GM23338 (cell line): Measurements from ENCODE around the gene WDR93. TPM values are rescaled to one million over a fixed set of nuclear protein-coding genes. Genes with fewer than 3 reads are reported as not detected.

Experiments used
- ATAC-seq: fragments of 200-7000 bp; cut with Tn5 transposase; 3 replicates; pipeline ENCODE4 v1.9.1; 2020
- DNase-seq: peaks from one replicate; pipeline ENCODE4 v3.0.0-alpha.2; 2015; ENCODE audit warnings: low spot score
- H2AFZ ChIP-seq: fragments of 200-600 bp; sonication (generic); 2 replicates; pipeline ENCODE4 v1.8.0; 2016; ENCODE audit warnings: antibody characterized with exemption, mild to moderate bottlenecking, moderate library complexity
- H3F3A ChIP-seq: fragments of 200-600 bp; sonication (generic); replicated peaks from 2 replicates; pipeline ENCODE4 v1.8.0; 2017; ENCODE audit warnings: antibody characterized with exemption, mixed run types, low read depth
- H3K27ac ChIP-seq: fragments of 200-600 bp; sonication (generic); 2 replicates; pipeline ENCODE4 v1.6.1; 2016; ENCODE audit warnings: low read depth
- H3K27me3 ChIP-seq: fragments of 200-600 bp; sonication (generic); 2 replicates; pipeline ENCODE4 v1.8.0; 2016; ENCODE audit warnings: mild to moderate bottlenecking, mixed run types, moderate library complexity; ENCODE audit not compliant: insufficient read depth
- H3K36me3 ChIP-seq: fragments of 200-600 bp; sonication (generic); 2 replicates; pipeline ENCODE4 v1.8.0; 2016; ENCODE audit warnings: mild to moderate bottlenecking; ENCODE audit not compliant: insufficient read depth
- H3K4me1 ChIP-seq: fragments of 200-600 bp; sonication (generic); 2 replicates; pipeline ENCODE4 v1.8.0; 2016; ENCODE audit warnings: mild to moderate bottlenecking, moderate library complexity; ENCODE audit not compliant: insufficient read depth
- H3K4me2 ChIP-seq: fragments of 200-600 bp; sonication (generic); 2 replicates; pipeline ENCODE4 v1.7.1; 2017; ENCODE audit warnings: mixed run types
- H3K4me3 ChIP-seq: fragments of 200-600 bp; sonication (generic); 2 replicates; pipeline ENCODE4 v1.6.1; 2016; ENCODE audit warnings: mixed run types
- H3K79me2 ChIP-seq: fragments of 200-600 bp; sonication (generic); replicated peaks from 2 replicates; pipeline ENCODE4 v1.8.0; 2017; ENCODE audit warnings: mild to moderate bottlenecking; ENCODE audit not compliant: insufficient read depth
- H3K9me2 ChIP-seq: fragments of 200-600 bp; sonication (generic); 2 replicates; pipeline ENCODE4 v1.8.0; 2017; ENCODE audit not compliant: insufficient read depth
- H4K20me1 ChIP-seq: fragments of 200-600 bp; sonication (generic); replicated peaks from 2 replicates; pipeline ENCODE4 v1.8.0; 2017; ENCODE audit warnings: mild to moderate bottlenecking; ENCODE audit not compliant: insufficient read depth
- H3K27ac Mint-ChIP-seq: 2 replicates; pipeline ENCODE4 v1.8.0; 2020; ENCODE audit warnings: inconsistent platforms, mild to moderate bottlenecking, moderate library complexity, mixed read lengths
- H3K27me3 Mint-ChIP-seq: 3 replicates; pipeline ENCODE4 v1.8.0; 2022; ENCODE audit warnings: low read depth, mild to moderate bottlenecking, moderate library complexity, mixed read lengths, inconsistent platforms; ENCODE audit not compliant: insufficient read depth, poor library complexity
- H3K36me3 Mint-ChIP-seq: 3 replicates; pipeline ENCODE4 v1.8.0; 2021; ENCODE audit warnings: low read depth, mild to moderate bottlenecking, inconsistent platforms, moderate library complexity, mixed read lengths
- H3K4me1 Mint-ChIP-seq: 3 replicates; pipeline ENCODE4 v1.8.0; 2020; ENCODE audit warnings: mild to moderate bottlenecking, inconsistent platforms, mixed read lengths
- H3K4me3 Mint-ChIP-seq: 3 replicates; pipeline ENCODE4 v1.8.0; 2021; ENCODE audit warnings: moderate library complexity, mild to moderate bottlenecking, inconsistent platforms, mixed read lengths
- H3K9me3 Mint-ChIP-seq: 3 replicates; pipeline ENCODE4 v1.8.0; 2020; ENCODE audit warnings: moderate library complexity, mild to moderate bottlenecking, inconsistent platforms, mixed read lengths
- EZH2phosphoT487 ChIP-seq: fragments of 200-600 bp; sonication (generic); IDR thresholded peaks from one replicate; pipeline ENCODE4 v1.8.1; 2018; ENCODE audit warnings: antibody characterized with exemption; ENCODE audit not compliant: unreplicated experiment
- JUNB ChIP-seq: IDR thresholded peaks from one replicate; pipeline ENCODE4 v1.6.1; 2016; ENCODE audit warnings: antibody characterized with exemption; ENCODE audit not compliant: unreplicated experiment
- POLR2AphosphoS5 ChIP-seq: IDR thresholded peaks from 2 replicates; pipeline ENCODE4 v1.6.1; 2016; ENCODE audit warnings: antibody characterized with exemption, low read depth
- STAT1 ChIP-seq: IDR thresholded peaks from one replicate; pipeline ENCODE4 v1.6.1; 2016; ENCODE audit warnings: antibody characterized with exemption; ENCODE audit not compliant: unreplicated experiment
- ZNF331 ChIP-seq: fragments of 250-450 bp; sonication (Bioruptor Pico); IDR thresholded peaks from 2 replicates; pipeline ENCODE4 v1.5.0; 2020; ENCODE audit warnings: low read depth, mild to moderate bottlenecking, moderate library complexity
- polyA plus RNA-seq: library from polyadenylated mRNA; unstranded; fragments of >200 nt; fragmentation: Nextera tagmentation; extraction: Ambion mirVana; gene quantifications from 2 replicates; pipeline ENCODE4 v1.2.1, GENCODE V29; 2016
- total RNA-seq: library from RNA; depleted of rRNA; stranded (reverse); fragments of >200 nt; shearing (Covaris generic); gene quantifications from 2 replicates; pipeline ENCODE4 v1.2.3, GENCODE V29; 2014
- TF ChIP-seq, protein P1 (sequence below): IDR thresholded peaks from 2 replicates; pipeline ENCODE4 v1.6.1; 2016; ENCODE audit warnings: antibody characterized with exemption
- TF ChIP-seq, protein P2 (sequence below): IDR thresholded peaks from one replicate; pipeline ENCODE4 v1.6.1; 2018; ENCODE audit warnings: antibody characterized with exemption; ENCODE audit not compliant: unreplicated experiment

WDR93 gene
- total and polyA plus RNA-seq, 2 experiments from 2014 or later, result 0.14 TPM; not detected in 1

DNA sequence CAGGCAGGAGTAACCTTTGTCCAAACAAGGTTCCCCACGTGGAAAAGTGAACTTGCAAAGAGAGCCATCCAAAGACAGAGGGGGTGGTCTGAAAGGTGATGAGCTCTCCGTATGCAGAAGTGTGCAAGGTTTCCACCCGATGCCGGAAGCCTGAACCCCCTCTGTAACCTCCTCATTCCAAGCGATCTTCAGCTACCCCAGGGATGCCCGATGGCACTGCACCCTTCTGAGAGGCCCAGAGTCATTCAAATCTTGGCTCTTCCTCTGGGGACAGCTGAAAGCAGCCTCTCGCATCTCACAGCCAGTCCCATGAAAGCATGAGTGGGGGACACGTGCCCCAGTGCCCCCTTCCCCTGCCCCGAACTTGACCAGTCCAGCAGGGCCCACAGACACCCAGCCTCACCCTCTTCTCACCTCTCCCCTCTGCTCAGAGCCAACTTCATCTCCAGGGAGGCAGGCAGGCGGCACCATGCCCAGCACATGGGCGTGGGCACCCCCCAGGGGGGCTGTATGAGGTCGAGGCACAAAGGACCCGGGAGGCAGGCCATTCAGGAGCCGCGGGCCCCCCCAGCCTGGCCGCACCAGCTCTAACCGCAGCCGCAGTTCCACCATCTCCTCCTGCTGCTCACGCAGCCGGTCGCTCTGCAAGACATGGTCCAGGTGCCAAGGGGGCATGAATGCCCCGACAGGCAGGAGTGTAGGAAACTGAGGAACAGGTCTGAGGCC lies 44.0 kb upstream of the WDR93 start:
- ATAC-seq, result no peak
- 0 out of 2 replicates have a peak, but pooled peaks cover 4% of the 10 kb centered on the region for H3K27me3 ChIP-seq
- no peaks in the 10 kb centered on the region; the same call in 1 of the 2 replicates for H3K36me3 ChIP-seq
- H4K20me1 ChIP-seq, result 0 out of 2 replicates have a peak, but pooled peaks cover 4% of the 10 kb centered on the region
- H3K36me3 Mint-ChIP-seq, result peaks cover 43% of the 10 kb centered on the region
- peaks cover 6% of the 10 kb centered on the region for H3K27me3 Mint-ChIP-seq
- no peak overlapping the region for H3K27ac ChIP-seq
- H3K79me2 ChIP-seq, result no peaks in the 10 kb centered on the region
- H3K9me3 Mint-ChIP-seq, result no peaks in the 10 kb centered on the region
- DNase-seq, result no peak
- peaks cover 2% of the 10 kb centered on the region; the same call in 1 of the 3 replicates for H3K4me1 Mint-ChIP-seq
- H3K4me3 ChIP-seq, result no peak overlapping the region
- H3F3A ChIP-seq, result no peaks in the 10 kb centered on the region
- H3K4me1 ChIP-seq, result no peaks in the 10 kb centered on the region
- H2AFZ ChIP-seq, result no peak overlapping the region
- H3K27ac Mint-ChIP-seq, result no peak overlapping the region
- peaks cover 2% of the 10 kb centered on the region; the same call in 1 of the 2 replicates for H3K9me2 ChIP-seq
- H3K4me2 ChIP-seq, result no peak overlapping the region
- TF ChIP-seq, protein P1, sequence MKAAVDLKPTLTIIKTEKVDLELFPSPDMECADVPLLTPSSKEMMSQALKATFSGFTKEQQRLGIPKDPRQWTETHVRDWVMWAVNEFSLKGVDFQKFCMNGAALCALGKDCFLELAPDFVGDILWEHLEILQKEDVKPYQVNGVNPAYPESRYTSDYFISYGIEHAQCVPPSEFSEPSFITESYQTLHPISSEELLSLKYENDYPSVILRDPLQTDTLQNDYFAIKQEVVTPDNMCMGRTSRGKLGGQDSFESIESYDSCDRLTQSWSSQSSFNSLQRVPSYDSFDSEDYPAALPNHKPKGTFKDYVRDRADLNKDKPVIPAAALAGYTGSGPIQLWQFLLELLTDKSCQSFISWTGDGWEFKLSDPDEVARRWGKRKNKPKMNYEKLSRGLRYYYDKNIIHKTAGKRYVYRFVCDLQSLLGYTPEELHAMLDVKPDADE, result no peak
- TF ChIP-seq EZH2phosphoT487, result no peak
- TF ChIP-seq, protein P2, sequence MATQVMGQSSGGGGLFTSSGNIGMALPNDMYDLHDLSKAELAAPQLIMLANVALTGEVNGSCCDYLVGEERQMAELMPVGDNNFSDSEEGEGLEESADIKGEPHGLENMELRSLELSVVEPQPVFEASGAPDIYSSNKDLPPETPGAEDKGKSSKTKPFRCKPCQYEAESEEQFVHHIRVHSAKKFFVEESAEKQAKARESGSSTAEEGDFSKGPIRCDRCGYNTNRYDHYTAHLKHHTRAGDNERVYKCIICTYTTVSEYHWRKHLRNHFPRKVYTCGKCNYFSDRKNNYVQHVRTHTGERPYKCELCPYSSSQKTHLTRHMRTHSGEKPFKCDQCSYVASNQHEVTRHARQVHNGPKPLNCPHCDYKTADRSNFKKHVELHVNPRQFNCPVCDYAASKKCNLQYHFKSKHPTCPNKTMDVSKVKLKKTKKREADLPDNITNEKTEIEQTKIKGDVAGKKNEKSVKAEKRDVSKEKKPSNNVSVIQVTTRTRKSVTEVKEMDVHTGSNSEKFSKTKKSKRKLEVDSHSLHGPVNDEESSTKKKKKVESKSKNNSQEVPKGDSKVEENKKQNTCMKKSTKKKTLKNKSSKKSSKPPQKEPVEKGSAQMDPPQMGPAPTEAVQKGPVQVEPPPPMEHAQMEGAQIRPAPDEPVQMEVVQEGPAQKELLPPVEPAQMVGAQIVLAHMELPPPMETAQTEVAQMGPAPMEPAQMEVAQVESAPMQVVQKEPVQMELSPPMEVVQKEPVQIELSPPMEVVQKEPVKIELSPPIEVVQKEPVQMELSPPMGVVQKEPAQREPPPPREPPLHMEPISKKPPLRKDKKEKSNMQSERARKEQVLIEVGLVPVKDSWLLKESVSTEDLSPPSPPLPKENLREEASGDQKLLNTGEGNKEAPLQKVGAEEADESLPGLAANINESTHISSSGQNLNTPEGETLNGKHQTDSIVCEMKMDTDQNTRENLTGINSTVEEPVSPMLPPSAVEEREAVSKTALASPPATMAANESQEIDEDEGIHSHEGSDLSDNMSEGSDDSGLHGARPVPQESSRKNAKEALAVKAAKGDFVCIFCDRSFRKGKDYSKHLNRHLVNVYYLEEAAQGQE, result no peak
- no peak overlapping the region for H3K4me3 Mint-ChIP-seq

DNA sequence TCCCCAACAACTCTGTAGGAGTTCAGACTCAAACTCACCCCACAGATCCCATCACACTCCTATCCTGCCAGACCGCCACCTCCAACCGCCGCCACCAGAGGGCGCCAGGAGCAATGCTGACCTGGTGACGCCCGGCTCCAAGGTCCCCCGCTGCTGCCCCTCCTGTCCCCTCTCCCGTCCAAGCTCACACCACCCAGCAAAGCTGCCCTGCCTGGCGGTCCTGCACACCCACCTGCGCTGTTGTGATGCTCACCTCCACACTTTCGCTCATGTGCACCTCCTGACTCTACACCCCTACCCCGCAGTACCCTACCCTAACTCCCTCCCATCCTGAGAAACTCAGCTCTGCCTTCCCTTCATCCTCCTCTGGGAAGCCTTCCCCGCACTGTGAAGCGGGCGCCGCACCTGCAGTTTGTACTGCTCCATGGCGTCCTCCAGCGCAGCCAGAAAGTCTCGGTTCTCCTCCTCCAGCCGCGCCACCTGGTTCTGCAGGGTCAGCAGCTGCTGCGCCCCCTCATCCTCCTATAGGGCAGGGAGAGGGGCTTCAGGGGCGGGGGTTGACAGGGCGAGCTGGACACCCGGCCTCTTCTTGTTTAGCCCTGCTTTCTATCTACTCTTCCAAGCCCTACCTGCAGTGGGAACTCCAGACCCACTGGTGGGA lies 43.3 kb upstream of the WDR93 start:
- Mint-ChIP-seq H3K4me3 (peak overlapping the region; percentile 55; the same call in 2 of the 3 replicates), H3K4me1 (peaks cover 2% of the 10 kb centered on the region; the same call in 1 of the 3 replicates), H3K9me3 (no peaks in the 10 kb centered on the region), H3K27me3 (peaks cover 6% of the 10 kb centered on the region), H3K36me3 (peaks cover 42% of the 10 kb centered on the region), H3K27ac (no peak overlapping the region)
- peak; percentile 85 for DNase-seq
- Histone ChIP-seq H4K20me1 (peaks cover 4% of the 10 kb centered on the region; the same call in 1 of the 2 replicates), H2AFZ (no peak overlapping the region), H3K9me2 (peaks cover 2% of the 10 kb centered on the region; the same call in 1 of the 2 replicates), H3F3A (no peaks in the 10 kb centered on the region), H3K27me3 (0 out of 2 replicates have a peak, but pooled peaks cover 4% of the 10 kb centered on the region), H3K27ac (no peak overlapping the region), H3K4me3 (peak overlapping the region; percentile 37; the same call in 1 of the 2 replicates), H3K4me1 (no peaks in the 10 kb centered on the region), H3K4me2 (peak overlapping the region; percentile 64; the same call in 1 of the 2 replicates), H3K36me3 (no peaks in the 10 kb centered on the region; the same call in 1 of the 2 replicates), H3K79me2 (no peaks in the 10 kb centered on the region)
- peak; percentile 84 for ATAC-seq
- TF ChIP-seq, protein P2, result no peak
- no peak for TF ChIP-seq JUNB
- TF ChIP-seq, protein P1, result no peak
- TF ChIP-seq POLR2AphosphoS5, result no peak
- no peak for TF ChIP-seq STAT1
- TF ChIP-seq ZNF331 (CRISPR knock-in tag), result no peak
